Activated CD8-positive, alpha-beta memory T cell treated with anti-CD3 and anti-CD28 coated beads for 1 hour (primary cell): ENCODE results near the gene RMI2.

ENCODE experiments used
- DNase-seq, 2 donors: peaks; one replicate each; pipeline ENCODE4 v3.0.0-alpha.2; 2020; ENCODE audit warnings: low read depth in 1 of 2; ENCODE audit errors: extremely low read depth in 1 of 2

The RMI2 gene

DNA sequence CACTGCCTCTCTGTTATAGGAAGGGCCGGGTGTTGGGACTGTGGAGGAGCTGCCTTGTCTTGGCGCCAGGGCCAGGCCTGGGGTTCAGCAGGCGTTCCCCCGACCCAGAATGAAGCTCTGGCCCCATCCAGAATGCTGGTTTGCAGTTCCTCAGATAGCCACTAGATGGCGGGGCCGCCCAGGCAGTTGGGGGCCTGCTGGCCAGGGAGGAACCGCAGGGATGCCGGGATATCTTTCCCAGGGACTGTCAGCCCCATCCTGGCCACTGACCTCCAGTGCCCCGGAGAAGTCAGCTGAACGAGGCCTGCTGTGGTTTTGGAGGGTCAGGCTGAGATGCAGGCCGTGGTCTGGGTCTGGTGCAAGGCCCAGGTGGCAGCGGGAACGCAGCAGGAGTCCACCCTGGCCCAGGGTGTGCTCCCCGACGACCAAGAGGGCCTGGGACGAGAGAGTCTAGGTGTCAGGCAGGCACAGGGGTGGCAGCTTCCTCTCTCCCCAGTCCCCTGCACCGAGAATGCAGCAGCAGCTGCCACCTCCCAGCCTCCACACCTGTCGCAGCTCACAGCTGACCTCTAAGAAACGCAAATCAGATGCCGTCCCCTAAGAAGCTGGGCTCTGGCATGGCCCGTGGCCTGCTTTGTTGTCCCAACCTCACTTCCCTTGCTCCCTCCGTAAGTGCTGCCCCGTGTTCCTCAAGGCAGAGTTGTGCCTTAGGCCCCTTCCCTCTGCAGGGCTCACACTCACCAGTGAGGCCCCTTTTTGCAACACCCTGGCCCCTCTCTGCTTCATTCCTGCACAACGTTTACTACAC, 51.2 kb downstream of the RMI2 start:
- peak; percentile 21 to 53 for DNase-seq

- DNase-seq = no peak
These were observed 52.9 kb downstream of the RMI2 start for GRCh38 chr16:11398136-11398535.

DNA sequence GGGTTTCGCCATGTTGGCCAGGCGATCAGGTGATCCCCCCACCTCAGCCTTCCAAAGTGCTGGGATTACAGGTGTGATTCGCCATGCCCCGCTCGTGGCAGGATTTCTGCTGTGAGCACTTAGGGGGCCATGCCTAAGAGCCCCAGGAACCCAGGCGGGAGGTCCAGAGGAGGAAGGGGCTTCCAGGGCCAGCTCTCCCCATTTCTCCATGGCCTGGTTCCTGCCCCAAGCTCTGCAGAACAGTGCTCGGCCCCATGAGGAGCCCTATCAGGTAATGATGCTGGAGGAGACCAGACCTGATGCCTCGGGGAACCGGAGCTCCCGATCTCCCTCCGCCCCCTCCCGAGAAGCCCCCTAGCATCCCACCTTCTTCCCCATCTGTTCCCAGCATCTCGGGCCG, 53.6 kb downstream of the RMI2 start:
- no peak for DNase-seq

- no peak for DNase-seq
These were observed 54.1 kb downstream of the RMI2 start for GRCh38 chr16:11399261-11399831.

- DNase-seq = no peak
These were observed 54.8 kb downstream of the RMI2 start for GRCh38 chr16:11400076-11400475.
